Measurements from ENCODE around the gene TEX2.
"Not testable (repeated sequence)": the region's sequence is repeated elsewhere in the genome, so short reads cannot be mapped to it uniquely, and the experiment has no call there.

TEX2 gene

DNA sequence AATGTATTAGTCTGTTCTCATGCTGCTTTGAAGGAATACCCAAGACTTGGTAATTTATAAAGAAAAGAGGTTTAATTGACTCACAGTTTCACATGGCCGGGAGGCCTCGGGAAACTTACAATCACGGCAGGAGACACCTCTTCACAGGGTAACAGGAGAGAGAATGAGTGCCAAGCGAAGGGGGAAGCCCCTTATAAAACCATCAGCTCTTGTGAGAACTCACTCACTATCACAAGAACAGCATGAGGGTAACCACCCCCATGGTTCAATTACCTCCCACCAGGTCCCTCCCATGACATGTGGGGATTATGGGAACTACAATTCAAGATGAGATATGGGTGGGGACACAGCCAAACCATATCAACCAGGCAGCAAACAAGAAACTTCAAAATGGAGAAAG lies 24.6 kb downstream of the TEX2 start:
- DNase-seq: not testable (repeated sequence)

DNA sequence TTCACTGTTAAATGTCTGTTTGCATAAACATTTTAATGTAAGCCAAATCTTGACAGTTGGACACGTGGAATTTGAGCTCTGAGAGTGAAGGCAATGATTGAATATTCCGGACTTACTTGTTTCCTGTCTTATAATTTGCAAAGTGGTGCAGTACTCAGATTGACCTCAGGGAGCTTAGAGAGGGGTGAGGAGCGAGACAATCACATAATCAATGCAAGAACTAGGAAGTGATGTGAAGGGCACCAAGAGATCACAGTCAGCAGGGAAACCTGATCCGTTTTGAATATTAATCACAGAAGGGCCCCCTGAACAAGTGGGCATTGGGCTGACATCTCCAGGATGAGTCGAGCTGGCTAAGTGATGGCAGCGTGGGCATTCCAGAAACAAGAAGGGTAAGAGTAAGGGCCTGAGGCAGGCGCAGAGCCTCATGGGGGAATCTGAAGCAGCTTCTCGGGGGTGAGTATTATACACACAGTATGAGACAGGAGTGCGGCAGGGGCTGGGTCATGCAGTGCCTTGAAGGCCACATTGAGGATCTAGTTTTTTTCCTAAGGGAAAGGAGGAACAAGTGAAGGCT lies 26.1 kb downstream of the TEX2 start:
- no peak for DNase-seq

DNA sequence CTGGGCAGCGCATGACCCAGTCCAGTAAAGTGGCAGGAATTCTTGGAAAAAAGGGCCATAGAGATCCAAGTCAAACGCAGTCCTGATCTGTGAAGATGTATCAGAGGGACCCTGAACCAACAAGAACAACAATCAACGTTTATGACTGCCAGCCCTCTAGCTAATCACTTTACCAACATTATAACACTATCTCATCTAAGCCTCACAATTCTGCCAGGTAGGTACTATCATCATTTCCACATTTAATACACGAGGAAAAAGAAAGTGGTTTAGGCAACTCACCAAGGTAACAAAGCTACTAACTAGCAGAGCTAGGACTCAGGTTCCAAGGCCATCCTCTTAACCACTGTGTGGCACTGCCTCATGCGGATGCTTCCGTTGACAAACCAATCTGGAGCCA lies 28.1 kb downstream of the TEX2 start:
- DNase-seq: no peak

DNA sequence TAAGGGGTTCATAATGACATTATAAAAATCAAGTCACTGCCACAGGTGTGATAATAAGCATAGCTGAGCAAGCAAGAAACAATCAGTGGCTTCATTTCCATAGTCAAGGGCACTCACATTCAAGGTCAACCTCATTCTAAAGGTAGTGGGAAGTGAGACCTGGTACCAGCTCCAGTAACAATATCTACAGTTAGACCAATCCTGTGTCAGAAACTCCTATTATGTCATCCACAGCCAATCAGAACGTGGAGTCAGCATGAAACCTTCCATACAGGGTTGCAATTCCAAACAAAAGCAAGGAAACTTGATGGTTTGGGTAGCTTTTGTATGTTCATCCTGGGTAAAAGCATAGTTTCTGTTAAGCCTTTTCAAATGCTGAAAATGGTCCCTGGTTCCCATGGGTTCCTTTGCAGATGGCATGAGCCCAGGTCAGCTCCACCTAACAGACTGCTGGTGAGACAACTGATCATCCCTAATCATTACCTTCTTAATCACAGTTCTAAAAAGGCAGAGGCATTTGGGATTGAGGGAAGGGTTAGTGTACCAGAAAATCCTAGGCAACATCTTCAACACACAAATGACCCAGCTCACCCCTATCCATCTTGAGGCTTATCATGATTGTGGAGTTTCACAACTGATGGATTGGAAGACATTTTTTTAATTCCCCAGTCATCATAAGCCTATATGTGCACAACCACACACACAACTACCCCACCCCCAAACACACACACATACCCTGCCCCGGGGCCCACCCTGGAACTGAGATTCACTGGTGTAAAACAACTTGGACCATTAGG lies 30.4 kb downstream of the TEX2 start:
- no peak for DNase-seq

DNA sequence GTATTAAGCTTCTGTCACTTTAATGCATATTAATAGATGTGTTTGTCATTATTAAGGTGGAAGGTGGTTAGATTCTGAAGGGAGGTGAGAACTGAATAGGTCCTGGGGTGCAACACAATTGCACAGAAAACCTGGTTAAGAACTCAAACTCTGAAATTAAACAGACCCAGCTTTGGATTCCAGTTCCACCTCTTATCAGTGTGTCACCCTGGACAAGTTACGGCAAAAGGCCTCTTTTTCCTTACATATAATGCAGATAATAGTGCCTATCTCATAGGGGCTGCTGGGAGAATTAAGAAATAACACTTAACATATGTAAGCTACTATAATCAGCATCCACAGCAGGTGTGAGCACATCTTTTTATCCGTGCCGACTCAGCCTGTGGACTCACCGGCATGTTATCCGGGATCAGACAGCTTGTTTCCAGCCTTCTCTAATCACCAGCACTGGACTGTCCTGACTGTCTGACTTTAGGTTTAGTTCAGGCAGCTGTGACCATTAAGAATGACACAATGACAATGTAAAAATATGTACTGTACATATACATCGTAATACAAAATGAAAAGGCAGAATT lies 31.4 kb downstream of the TEX2 start:
- DNase-seq: no peak

DNA sequence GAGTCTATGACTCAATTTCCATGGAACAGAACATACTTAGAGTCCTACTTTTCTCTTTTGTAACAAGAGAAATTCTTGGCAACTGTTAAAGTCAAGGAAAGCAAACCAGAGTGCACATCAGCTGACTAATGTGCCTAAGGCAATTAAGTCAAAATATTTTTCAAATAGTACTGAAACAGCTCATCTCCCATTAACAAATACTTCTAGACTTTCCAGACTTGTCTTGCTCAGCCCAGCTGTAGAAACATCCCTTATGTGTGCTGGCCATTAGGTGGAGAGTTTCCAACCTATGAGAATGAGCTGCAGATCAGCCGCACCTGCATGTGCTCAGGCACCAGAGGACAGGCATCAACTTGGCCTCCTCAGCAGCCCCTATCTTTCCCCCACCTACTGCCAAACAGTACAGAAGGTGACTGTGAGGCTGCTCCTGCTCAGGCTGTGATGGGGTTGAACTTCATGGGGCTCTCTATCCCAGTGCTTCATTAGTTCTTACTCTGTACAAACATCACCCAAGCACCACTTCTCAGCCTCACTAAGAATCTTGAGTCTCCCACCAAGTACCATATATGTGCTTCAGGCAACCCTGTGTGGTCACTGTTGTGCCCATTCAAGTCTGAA lies 32.2 kb downstream of the TEX2 start:
- DNase-seq: no peak

DNA sequence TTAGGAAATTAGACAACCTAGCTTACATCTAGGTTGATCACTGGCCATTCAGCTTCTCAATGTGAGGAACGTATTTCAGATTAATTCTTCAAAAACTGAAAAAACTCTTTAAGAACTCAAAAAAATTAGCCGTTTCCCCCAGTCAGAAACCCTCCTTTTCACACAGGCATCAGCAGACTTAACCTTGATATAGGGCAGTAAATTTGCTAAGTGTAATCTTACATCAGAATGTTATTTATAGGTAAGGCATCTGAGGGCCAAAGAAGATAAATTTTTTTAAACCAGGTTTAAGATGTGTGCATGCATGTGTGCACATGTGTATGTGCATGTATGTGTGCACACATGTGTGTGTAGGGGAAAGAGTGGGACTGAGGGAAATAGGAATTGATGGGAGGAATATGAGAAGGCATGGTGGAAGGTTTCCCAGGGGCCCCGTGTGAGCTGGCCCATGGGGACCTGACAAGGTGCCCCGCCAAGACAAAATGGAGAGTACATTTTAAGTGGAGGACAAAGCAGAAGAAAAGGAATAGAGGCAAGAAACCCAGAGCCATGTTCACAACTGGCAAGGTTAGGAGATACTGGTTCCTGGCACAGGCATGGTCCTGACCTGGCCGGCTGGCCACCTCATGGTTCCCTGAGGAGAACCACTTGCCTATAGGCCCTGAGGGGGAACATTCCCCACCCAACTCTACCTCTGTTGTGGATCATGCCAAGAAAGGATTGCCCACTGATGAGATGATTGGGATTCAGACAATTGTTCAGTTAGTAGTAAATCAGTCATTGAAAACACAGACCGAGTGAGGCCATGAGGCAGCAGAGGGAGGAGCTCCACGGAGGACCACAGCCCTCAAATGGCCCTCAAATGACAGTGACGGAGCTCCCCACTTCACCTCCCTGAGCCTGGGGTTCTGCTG lies 33.0 kb downstream of the TEX2 start:
- DNase-seq: no peak

DNA sequence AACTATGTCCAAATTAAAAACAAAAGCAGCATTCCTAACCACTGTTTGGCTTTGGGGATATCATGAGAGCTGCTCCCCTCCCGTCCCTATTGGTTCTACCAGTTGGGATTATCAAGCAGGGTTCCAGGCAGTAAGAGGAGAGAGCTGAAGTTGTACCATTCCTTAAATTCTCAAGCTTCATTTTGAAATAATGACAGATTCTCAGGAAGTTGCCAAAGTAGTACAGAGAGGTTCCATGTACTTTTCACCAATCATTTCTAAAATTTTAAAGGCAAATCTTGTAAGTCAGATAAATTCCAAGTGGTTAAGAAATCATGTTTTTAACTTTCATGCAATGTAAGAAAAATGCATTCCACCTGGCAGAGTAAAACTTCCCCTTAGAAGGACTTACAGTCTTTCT lies 36.9 kb downstream of the TEX2 start:
- no peak for DNase-seq

DNA sequence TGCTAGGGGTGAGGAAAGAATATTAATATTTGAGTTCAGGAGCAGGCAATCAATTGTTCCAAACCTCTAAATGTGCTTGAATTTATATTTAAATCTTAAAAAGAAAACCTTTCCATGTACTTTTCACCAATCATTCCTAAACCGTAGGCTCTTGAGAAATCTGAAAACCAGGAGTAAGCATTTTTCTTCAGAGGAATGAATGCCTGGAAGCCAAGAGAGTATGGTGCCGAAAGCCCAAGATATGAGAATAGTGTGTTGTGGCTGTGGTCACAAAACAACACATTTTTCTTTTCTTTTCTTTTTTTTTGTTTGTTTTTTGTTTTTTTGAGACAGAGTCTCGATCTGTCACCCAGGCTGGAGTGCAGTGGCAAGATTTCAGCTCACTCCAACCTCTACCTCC lies 37.6 kb downstream of the TEX2 start:
- DNase-seq: no peak

DNA sequence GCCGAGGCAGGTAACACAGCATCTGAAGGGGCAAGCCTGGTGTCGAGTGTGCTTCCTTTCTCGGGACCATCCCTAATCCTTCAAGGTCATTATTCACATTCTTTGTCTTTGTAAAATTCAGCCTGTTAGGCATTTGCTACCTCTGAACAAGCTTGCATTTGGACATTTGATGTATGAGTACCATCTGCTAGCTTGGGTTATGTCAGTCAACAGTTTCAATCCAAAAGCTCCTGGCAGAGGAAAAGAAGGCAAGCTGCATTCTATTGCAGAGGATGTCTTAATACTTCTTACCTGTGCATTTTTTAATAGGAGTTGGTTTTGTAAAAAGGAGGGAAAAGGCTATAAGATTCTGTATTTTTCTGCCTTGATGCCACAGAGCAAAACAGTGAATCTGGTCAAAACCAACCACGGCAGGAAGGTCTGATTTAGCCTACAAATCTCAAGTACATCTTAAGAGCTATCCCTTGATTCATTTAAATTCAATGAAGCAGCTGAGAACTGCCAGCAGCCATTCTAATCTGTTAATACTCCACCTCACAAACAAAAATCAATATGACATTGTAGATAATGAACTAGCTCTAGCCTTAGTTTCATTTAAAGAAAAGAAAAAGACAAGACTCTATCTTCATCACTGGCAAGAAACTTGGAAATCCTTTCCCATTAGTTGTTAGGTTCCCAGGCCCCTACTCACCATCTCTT lies 39.0 kb downstream of the TEX2 start:
- DNase-seq: no peak

DNA sequence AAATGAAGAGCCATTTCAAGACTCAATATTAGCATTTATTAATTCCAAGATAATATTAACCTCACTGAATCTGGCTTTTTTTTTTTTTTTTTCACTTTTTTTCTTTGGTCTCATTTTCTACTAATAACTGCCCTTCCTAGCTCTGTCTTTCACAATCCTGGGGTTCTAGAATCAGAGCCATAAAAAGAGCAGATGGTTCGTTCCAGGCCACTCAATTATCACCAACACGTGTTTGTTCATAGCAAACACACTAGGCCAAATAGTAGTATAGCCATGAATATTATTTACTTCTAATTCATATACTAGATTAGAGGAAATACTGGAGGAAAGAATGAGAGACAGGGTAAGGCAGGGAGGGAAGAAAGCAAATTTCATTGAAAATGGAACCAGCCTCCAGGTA lies 39.8 kb downstream of the TEX2 start:
- DNase-seq: no peak

DNA sequence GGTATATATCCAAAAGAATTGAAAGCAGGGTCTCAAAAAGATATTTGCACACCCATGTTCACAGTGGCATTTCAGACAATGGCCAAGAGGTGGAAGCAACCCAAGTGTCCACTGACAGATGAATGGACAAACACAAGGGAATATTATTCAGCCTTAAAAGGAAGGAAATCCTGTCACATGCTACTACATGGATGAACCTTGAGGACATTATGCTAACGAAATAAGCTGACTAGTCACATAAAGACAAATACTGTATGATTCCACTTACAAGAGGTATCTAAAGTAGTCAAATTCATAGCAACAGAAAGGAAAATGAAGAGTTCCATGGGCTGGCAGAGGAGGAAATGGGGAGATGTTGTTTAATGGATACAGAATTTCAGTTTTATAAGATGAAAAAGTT lies 41.4 kb downstream of the TEX2 start:
- no peak for DNase-seq

DNA sequence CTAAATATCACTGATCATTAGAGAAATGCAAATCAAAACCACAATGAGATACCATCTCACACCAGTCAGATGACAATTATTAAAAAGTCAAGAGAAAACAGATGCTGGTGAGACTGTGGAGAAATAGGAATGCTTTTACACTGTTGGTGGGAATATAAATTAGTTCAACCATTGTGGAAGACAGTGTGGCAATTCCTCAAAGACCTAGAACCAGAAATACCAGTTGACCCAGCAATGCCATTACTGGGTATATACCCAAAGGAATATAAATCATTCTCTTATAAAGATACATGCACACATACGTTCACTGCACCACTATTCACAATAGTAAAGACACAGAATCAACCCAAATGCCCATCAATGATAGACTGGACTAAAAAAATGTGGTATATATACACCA lies 42.5 kb downstream of the TEX2 start:
- not testable (repeated sequence) for DNase-seq

DNA sequence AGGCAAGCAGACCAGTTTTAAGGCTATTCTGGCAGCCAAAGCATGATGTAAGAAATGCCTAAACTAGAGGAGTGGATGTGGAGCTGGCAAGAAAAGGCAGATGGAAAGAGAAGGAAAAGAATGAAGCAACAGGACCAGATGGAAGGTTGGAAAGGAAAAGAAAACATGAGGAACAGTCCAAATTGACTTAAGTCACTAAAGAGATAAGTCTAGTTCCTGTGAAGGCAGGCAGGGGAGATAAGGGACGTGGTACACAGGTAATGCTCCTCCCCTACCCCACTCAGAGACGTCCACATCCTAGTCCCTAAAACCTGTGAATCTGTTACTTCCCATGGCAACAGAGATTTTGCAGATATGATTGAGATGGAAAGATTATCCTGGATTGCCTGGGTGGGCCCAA lies 43.5 kb downstream of the TEX2 start:
- no peak for DNase-seq

DNA sequence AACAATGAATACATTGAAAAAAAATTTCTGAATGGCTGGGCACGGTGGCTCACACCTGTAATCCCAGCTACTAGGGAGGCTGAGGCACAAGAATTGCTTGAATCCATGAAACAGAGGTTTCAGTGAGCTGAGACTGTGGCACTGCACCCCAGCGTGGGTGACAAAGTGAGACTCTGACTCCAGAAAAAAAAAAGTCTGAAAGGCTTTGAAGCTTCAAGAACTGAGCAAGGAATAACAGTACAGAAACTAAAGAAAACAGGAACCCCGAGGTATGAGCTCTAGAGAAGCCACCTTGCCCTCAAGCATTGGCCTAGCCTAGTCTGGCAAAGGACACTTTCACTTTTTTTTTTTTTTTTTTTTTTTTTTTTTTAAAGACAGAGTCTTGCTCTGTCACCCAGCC lies 45.0 kb downstream of the TEX2 start:
- DNase-seq: no peak

DNA sequence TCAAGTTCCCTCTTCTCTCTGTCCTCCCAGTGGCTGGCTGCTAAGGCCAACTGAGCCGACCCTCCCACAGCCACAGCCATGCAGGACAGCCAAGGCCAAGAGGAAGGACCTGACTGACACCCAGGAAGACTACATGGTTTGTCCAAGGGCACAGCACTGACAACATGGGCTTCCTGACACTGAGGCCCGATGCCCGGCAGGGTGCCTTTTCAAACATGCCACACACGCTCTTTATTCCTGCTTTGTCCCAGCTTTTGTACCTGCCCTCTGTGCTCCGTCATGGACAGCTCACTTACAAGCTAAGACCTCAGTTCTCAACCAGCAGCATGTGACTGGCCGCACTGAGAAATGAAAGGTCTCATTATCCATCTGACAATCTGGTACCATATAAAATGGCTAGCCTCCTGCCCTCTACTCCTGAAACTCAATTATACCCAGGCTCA lies 45.8 kb downstream of the TEX2 start:
- no peak for DNase-seq

DNA sequence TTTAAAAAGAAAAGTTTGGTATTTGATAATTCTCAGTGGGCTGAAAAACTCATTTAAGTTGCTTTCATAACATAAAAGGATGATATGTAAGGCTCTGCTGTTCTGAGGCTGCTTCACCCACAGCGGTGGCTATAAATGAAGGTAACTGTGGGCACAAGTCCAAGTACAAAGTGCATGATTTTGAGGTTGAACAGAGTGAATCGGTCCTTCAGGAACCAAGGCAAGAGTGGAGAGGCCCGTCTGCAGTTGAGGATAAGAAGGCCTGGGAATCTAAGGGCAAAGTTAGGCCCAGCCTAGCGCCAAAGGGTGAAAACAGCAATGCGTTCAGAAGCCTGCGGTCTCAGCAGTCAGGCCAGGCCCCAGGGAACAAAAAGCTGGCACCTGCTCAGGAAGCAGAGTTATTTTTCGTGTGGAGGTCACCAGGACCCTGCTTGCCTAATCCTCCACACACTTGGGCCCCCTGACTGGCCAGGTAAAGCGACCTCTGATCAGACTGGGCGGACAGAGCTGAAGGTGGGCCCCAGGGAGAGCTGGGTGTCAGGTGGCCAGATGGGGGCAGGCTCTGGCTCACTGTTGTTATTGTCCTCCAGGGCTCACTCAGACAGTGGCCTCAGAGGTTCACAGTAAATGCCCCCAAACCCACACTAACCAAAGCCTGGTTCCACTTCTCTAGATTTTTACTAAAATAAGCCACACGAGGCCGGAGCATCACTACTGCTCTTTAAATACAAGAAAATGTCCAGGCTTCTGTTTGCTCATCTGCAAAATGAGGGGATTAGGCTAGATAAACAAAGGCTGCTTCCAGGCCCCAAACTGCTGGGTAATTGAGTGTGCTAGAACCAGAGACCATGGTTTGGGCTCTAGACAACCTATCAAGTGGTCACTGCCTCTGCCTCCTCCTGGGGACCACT lies 46.5 kb downstream of the TEX2 start:
- DNase-seq: no peak

DNA sequence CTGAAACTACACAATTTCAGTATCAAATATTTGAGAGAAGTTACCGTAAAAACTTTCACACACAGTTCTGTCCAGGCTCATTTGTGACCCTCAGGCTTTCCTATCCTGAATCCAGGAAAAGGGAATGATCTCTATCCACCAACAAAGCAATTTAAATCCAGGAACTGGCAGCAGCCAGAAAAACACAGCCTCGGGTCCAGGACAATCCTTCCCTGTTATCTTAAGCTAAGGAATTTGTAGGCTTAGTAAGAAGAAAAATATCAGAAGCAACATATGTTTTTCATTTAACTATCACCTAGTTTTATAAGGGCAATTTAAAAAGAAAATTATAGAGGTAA lies 47.1 kb downstream of the TEX2 start:
- DNase-seq: no peak

DNA sequence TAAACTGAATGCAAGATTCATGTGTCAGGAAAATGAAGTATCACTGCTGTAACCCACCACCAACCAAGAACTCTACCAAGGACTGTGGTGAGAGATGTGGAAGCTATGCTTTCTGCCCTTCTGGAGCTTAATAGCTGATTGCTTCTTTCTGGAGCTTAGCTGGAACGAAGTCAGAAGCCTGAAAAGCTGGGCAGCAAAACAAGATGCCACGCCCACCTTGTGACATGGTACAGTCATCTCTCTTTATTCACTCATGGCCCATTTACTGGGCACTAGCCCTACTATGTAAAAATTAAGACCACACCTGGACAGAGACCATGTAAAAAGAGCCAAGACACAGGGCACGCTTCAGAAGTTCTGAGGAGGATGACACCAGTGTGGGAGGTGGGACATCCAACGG lies 48.1 kb downstream of the TEX2 start:
- DNase-seq: no peak

DNA sequence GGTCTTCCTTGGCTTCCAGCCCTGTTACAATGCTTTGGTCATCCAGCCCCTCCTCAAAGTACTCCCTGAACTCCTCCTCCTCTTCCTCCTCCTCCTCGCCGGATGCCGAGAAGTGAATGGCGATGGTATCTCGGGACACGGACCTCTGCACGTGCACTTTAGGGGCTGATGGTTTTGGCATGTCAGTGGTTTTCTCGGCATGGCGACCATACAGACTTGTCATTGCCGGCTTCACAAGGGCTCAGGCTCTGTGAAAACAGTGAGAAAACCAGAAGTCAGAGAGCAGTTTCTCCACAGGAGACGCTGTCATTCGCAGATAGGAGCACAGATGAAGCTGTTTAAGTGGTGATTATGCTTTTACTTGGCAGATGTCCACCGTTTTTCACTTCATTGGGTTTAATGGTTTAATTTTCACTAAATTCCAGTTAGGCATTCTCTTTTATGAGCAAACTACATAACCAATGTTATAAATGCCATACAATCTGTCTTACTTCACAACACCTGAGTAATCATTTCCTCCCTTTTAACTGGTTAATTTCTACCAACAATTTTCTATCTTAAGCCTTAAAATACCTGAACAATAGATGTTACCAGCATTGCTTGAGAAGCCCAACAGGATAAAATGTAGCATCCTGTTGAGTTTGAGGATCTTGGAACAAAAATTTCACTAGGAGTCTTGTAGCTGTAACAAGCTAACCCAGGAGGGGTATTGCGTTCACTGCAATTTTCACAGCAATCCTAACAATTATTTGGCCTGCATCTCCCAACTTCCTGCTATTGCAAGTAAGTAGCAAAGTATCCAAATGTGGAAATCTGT lies 48.9 kb downstream of the TEX2 start:
- DNase-seq: no peak

Data from NCI-H748 treated with DMSO at 0.1 percent for 48 hours (cell line).